HPDE6-E6E7 (cell line): ENCODE data around the gene BRIP1.
"Not testable (repeated sequence)": the region's sequence is repeated elsewhere in the genome, so short reads cannot be mapped to it uniquely, and the experiment has no call there.

Experiments used
- DNase-seq: peaks from one replicate; pipeline ENCODE4 v3.0.0; 2011; ENCODE audit warnings: missing footprints; ENCODE audit errors: extremely low spot score

The BRIP1 gene

GRCh38 chr17:61828694-61829093, 34.6 kb downstream of the BRIP1 start:
- no peak for DNase-seq

GRCh38 chr17:61827649-61828395, 35.5 kb downstream of the BRIP1 start:
- DNase-seq = no peak

GRCh38 chr17:61826866-61827265, 36.5 kb downstream of the BRIP1 start:
- DNase-seq = not testable (repeated sequence)

- not testable (repeated sequence) for DNase-seq
These were observed 37.1 kb downstream of the BRIP1 start for GRCh38 chr17:61826198-61826597.

DNA sequence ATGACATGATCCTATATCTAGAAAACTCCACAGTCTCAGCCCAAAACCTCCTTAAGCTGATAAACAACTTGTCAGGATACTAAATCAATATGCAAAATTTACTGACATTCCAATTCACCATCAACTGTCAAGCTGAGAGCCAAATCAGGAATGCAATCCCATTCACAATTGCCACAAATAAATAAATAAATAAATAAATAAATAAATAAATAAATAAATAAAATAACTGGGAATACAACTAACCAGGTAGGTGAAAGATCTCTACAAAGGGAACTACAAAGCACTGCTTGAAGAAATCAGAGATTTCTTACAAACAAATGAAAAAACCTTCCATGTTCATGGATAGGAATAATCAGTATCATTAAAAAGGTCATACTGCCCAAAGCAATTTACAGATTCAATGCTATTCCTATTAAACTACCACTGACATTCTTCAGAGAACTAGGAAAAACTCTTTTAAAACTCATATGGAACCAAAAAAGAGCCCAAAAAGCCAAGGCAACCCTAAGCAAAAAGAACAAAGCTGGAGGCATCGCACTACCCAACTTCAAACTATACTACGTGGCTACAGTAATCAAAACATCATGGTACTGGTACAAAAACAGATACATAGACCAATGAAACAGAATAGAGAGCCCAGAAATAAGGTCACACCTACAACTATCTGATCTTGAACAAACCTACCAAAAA, 37.7 kb downstream of the BRIP1 start:
- DNase-seq = no peak

DNA sequence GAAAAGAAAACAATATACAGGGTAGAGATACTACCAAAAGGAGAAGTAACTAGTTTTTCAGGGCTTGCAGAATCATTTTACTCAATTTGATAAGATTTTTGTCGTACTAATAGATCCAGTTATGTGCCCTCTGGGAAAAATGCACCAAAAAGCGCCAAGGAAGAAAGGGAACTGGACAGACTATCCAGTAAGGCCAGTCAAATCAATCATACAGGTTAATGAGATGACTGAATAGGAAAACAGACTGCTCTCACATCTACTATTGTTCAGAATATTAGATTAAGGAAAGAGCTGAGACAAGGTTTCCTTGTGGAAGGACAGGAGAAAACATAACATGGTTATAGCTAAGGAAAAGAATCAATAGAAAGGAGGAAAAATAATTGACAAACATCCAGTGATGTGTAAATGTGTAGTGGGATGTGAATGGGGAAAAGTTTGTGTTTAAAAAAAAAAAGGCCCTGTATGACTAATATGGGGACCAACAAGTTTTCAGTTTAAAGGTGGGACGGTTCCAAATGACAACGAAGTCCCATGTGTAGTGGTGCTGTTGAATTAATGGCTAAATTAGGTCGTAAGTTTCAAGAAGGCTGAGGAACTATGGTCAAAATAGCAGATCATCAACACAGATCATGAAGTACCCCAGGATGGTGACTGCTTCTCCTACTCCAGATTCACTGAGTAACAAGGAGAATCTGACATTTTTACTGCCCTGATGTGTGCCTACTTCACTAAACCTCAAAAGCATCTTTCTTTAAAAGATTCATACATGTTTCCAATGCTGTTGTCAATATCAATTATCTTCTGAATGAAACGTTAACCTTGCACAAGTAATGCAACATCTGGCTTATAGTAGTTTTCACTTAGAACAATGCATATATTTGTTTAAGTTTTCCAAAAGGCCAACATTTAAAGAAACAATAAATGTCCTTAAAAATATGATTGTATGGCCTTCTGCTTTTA, 40.7 kb downstream of the BRIP1 start:
- DNase-seq = no peak

DNA sequence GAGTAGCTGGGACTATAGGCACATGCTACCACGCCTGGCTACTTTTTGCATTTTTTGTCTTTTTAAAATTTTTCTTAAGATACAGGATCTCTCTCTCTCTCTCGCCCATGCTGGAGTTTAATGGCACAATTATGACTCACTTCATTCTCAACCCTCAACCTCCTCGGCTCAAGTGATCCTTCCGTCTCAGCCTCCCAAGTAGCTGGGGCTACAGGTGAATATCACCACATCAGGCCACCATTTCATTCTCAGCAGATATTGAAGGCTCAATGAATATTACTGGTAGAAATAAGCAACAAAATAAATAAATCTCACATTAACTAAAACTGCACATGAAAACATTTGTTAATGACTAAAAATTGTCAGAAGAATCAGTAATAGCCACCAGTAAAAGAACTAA, 41.7 kb downstream of the BRIP1 start:
- no peak for DNase-seq

DNA sequence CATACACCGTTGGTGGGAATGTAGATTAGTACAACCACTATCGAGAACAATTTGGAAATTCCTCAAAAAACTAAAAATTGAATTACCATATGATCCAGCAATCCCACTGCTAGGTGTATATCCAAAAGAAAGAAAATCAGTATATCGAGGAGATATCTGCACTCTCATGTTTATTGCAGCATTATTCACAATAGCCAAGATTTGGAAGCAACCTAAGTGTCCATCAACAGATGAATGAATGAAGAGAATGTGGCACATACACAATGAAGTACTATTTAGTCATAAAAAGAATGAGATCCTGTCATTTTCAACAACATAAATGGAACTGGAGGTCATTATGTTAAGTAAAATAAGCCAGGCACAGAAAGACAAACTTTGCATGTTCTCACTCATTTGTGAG, 44.1 kb downstream of the BRIP1 start:
- not testable (repeated sequence) for DNase-seq

DNA sequence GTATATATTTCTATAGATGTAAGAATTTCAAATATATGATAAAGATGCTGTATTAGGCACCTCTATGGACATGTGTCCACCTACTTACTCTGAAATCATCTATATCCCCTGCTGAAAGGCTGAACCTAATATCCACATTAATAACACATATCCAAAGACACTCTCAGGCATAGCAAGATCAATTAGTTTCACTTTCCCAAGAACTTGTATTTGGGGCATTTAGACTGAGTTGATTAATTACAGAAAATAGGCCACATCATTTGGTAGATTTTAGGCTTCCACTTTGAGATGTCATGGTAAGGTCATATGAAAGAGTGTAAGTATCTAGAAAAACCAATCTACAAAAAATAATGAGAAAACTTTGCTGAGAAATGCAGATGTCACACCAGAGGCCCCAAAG, 45.1 kb downstream of the BRIP1 start:
- no peak for DNase-seq

- no peak for DNase-seq
These were observed 45.9 kb downstream of the BRIP1 start for GRCh38 chr17:61817452-61817851.

DNA sequence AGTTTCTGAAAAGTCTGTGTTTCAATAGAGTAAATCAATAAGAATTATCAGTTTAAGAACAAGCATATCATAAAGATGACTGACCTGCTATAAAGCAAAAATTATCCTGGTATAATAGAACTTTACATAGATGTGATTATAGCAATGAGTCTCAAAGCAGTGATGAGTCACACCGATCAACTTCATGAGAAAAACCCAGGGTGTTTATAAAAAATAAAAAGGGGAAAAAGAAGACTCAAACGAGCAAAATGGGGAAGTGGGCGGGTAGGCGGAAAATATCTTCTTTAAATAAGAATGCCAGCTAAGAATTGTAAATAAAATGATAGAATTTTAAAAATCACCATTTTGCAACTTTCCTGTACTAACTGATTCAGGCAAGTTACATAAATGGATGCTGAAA, 46.8 kb downstream of the BRIP1 start:
- DNase-seq = no peak

GRCh38 chr17:61815863-61816503, 47.3 kb downstream of the BRIP1 start:
- DNase-seq = no peak

GRCh38 chr17:61814485-61814884, 48.8 kb downstream of the BRIP1 start:
- DNase-seq = no peak

GRCh38 chr17:61813211-61813610, 50.1 kb downstream of the BRIP1 start:
- DNase-seq = no peak

DNA sequence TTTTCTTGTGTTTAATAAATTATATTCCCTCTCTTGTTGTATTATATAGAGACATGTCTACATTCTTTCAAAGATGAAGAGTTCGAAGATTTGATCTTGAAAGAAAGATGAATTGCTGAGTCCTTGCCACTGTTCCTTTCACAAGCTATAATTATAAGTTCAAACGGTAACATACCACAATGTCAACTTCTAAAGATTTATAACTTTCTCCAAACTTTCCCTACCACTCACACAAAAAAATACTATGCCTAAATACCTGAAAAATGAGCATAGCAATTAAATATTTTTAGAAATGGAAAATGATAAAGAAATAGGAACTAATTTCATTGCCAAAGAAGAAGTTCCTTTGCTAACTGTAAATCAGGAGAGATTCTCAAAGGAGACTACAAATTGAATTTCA, 50.6 kb downstream of the BRIP1 start:
- DNase-seq = no peak

- DNase-seq = no peak
These were observed 53.4 kb downstream of the BRIP1 start for GRCh38 chr17:61809816-61810392.

DNA sequence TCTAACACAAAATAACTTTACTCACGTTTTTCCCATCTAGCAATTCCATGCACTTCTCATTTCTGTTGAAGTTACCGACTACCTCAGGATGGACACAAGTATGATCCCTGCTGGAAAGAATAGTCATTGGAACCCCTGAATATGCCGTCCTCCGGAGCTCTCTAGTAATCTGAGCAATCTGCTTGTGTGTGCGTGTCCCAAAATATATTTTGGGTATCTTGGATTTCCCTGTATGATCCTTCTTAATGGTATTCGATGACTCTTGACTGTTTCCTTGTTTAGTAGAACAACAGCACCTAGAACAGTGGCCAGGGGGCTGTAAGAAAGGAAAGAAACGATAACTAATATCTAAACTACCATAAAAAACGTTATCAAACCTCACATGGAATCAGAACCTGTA, 54.9 kb downstream of the BRIP1 start:
- DNase-seq = no peak

- no peak for DNase-seq
These were observed 56.4 kb downstream of the BRIP1 start for GRCh38 chr17:61806936-61807335.

- DNase-seq = no peak
These were observed 57.1 kb downstream of the BRIP1 start for GRCh38 chr17:61806081-61806828.

- peak; percentile 2 for DNase-seq
These were observed 57.9 kb downstream of the BRIP1 start for GRCh38 chr17:61805399-61805798.

- no peak for DNase-seq
These were observed 59.5 kb downstream of the BRIP1 start for GRCh38 chr17:61803796-61804195.
